GM12878 (cell line): ENCODE results near the gene CCNY. TPM values are rescaled to one million over a fixed set of nuclear protein-coding genes. Genes with fewer than 3 reads are reported as not detected.

Source experiments
- ATAC-seq: fragments of 200-7000 bp; cut with Tn5 transposase; 3 replicates; pipeline ENCODE4 v1.9.1; 2020; ENCODE audit warnings: mild to moderate bottlenecking, moderate library complexity
- BruUV-seq: library from RNA; stranded (reverse); fragments of 400-500 nt; replicated peaks from 2 replicates; lab custom pipeline; 2021; lab: Mats Ljungman, UMichigan
- CTCF ChIA-PET: fragments of 300-600 bp; sonication (Branson Sonifier 250); formaldehyde crosslinking; extraction: SDS; loops from one replicate; lab custom pipeline; 2021; ENCODE audit warnings: inconsistent platforms; lab: Yijun Ruan, JAX
- POLR2A ChIA-PET: fragments of 350-600 bp; formaldehyde crosslinking; extraction: SDS; loops from one replicate; lab custom pipeline; 2021; ENCODE audit warnings: inconsistent platforms; lab: Charles Lee
- RAD21 ChIA-PET: fragments of 300-600 bp; sonication (Branson Sonifier 250); formaldehyde crosslinking; loops from one replicate; lab custom pipeline; 2023; ENCODE audit warnings: antibody characterized with exemption; ENCODE audit not compliant: unreplicated experiment; lab: Charles Lee
- SMC1A ChIA-PET: fragments of 300-600 bp; sonication (Branson Sonifier 250); formaldehyde crosslinking; loops from one replicate; lab custom pipeline; 2023; ENCODE audit not compliant: unreplicated experiment, uncharacterized antibody; lab: Charles Lee
- DNase-seq: peaks from one replicate; pipeline ENCODE4 v3.0.0-alpha.2; 2011; ENCODE audit warnings: low read depth, low spot score
- FAIRE-seq: peaks from 3 replicates; lab custom pipeline; 2011; peaks lifted over from hg19 to GRCh38; lab: Jason Lieb, UNC
- H2AFZ ChIP-seq: 2 replicates; pipeline ENCODE4 v1.6.0; 2011; ENCODE audit warnings: low read depth, low read length, control low read depth; ENCODE audit not compliant: control insufficient read depth
- H3K27ac ChIP-seq: 2 replicates; pipeline ENCODE4 v1.5.1; 2011; ENCODE audit warnings: control low read depth; ENCODE audit not compliant: control insufficient read depth, insufficient read depth
- H3K27me3 ChIP-seq, 2 experiments: replicated peaks in 1 of 2; 2 replicates each; pipeline versions ENCODE4 v1.6.0 to v1.6.1; 2011; ENCODE audit warnings: low read length in 1 of 2; ENCODE audit not compliant: control insufficient read depth in 2 of 2, insufficient read depth in 2 of 2
- H3K36me3 ChIP-seq, 2 experiments: 2 replicates each; pipeline ENCODE4 v1.5.1; 2011; ENCODE audit warnings: low read length in 1 of 2; ENCODE audit not compliant: control insufficient read depth in 2 of 2, insufficient read depth in 2 of 2
- H3K4me1 ChIP-seq: 2 replicates; pipeline ENCODE4 v1.6.1; 2011; ENCODE audit warnings: mild to moderate bottlenecking, low read length, moderate library complexity, mixed read lengths; ENCODE audit not compliant: control insufficient read depth, insufficient read depth
- H3K4me2 ChIP-seq: 2 replicates; pipeline ENCODE4 v1.6.0; 2011; ENCODE audit warnings: control low read depth; ENCODE audit not compliant: control insufficient read depth, insufficient read depth
- H3K4me3 ChIP-seq: fragments of 200-600 bp; sonication (generic); 2 replicates; pipeline ENCODE4 v1.5.1; 2016
- H3K79me2 ChIP-seq: 2 replicates; pipeline ENCODE4 v1.6.0; 2011; ENCODE audit warnings: low read length; ENCODE audit not compliant: control insufficient read depth, insufficient read depth
- H3K9ac ChIP-seq: 2 replicates; pipeline ENCODE4 v1.8.0; 2011; ENCODE audit warnings: low read length, control low read depth, mixed read lengths; ENCODE audit not compliant: control insufficient read depth, insufficient read depth
- H3K9me3 ChIP-seq: replicated peaks from 3 replicates; pipeline ENCODE4 v1.5.1; 2011; ENCODE audit warnings: mild to moderate bottlenecking, low read length; ENCODE audit not compliant: control insufficient read depth, insufficient read depth
- H4K20me1 ChIP-seq: 2 replicates; pipeline ENCODE4 v1.6.0; 2011; ENCODE audit not compliant: control insufficient read depth, insufficient read depth
- BCLAF1 ChIP-seq: fragments of 450-650 bp; IDR thresholded peaks from 2 replicates; pipeline ENCODE4 v1.6.1; 2017; ENCODE audit warnings: antibody characterized with exemption, mild to moderate bottlenecking, moderate library complexity
- BMI1 ChIP-seq: fragments of 450-650 bp; IDR thresholded peaks from 2 replicates; pipeline ENCODE4 v1.6.1; 2016; ENCODE audit warnings: mild to moderate bottlenecking, moderate library complexity, borderline replicate concordance
- BRCA1 ChIP-seq: IDR thresholded peaks from 2 replicates; pipeline ENCODE4 v1.6.1; 2011; ENCODE audit warnings: low read depth, low read length, improper control_type of control experiment
- RBBP5 ChIP-seq: fragments of 200-600 bp; sonication (generic); conservative IDR thresholded peaks from 2 replicates; pipeline ENCODE4 v1.6.1; 2016
- RELB ChIP-seq: fragments of 450-650 bp; IDR thresholded peaks from 2 replicates; pipeline ENCODE4 v1.6.1; 2017; ENCODE audit warnings: low read depth, mild to moderate bottlenecking, moderate library complexity
- RUNX3 ChIP-seq: IDR thresholded peaks from 2 replicates; pipeline ENCODE4 v1.6.1; 2012; ENCODE audit warnings: low read length, inconsistent platforms
- SREBF1 ChIP-seq: IDR thresholded peaks from 2 replicates; pipeline ENCODE4 v1.6.1; 2012; ENCODE audit warnings: mild to moderate bottlenecking, low read length
- WGBS: methylation state at CpG from one replicate; pipeline ENCODE4 v1.1.6; 2016; ENCODE audit warnings: low lambda C conversion rate; ENCODE audit not compliant: insufficient replicate concordance, insufficient coverage; ENCODE audit errors: missing lambda C conversion rate; 5-methylcytosine and 5-hydroxymethylcytosine counted together
- in situ Hi-C: fragments of 300-500 bp; cut with MboI; formaldehyde crosslinking; loops from 9 replicates; pipeline ENCODE4 v1.14.3; 2018; ENCODE audit warnings: mixed read lengths
- intact Hi-C: fragments of 100-400 bp; cut with micrococcal nuclease; formaldehyde crosslinking; loops from one replicate; pipeline ENCODE4 v1.14.2; 2022; ENCODE audit not compliant: unreplicated experiment
- polyA plus RNA-seq, 11 experiments: library from polyadenylated mRNA; depleted of rRNA in 4 of 11; unstranded in 6 of 11; stranded (reverse) in 5 of 11; fragments of >200 nt; fragmentation: Nextera tagmentation in 4 of 11; fragmentation: Illumina TruSeq in 1 of 11; extraction: Ambion mirVana in 4 of 11; extraction: Trizol in 1 of 11; gene quantifications; 1 replicate in 1 of 11; 2 replicates in 10 of 11; pipeline versions ENCODE4 v1.2.1 to v1.2.3, GENCODE V29; 2011 to 2016; ENCODE audit warnings: inconsistent platforms in 2 of 11, missing spikeins in 2 of 11, low read depth in 1 of 11
- total RNA-seq, 4 experiments: library from RNA; depleted of rRNA in 3 of 4; stranded (reverse); fragments of >200 nt in 3 of 4; fragmentation: Illumina TruSeq in 1 of 4; extraction: Trizol in 1 of 4; gene quantifications; 2 replicates each; pipeline versions ENCODE4 v1.2.1 to v1.2.3, GENCODE V29; 2013 to 2021
- TF ChIP-seq, protein P1 (sequence below): IDR thresholded peaks from 2 replicates; pipeline ENCODE4 v1.6.1; 2011; ENCODE audit warnings: low read depth, mild to moderate bottlenecking, low read length, moderate library complexity, borderline replicate concordance; ENCODE audit errors: extremely low read depth

CCNY gene
- total and polyA plus RNA-seq, 10 of the 15 experiments (the other 5 are each of a cell fraction or from before 2014, with no cell fraction given) = 3.6 to 50.0 (median 26.1) TPM

- no peaks in the 10 kb centered on the region for H3K36me3 ChIP-seq
- no peaks in the 10 kb centered on the region for H3K27me3 ChIP-seq
- in situ Hi-C loops = no loop called here
- DNase-seq = no peak
- RAD21 ChIA-PET = interaction anchor here (0.6 kb wide), 1 partner anchor 9 kb away, joined by 3 read pairs; no protein-coding TSS in a partner anchor
- TF ChIP-seq SREBF1 = no peak
- TF ChIP-seq, all 136 proteins: peak for 0
- FAIRE-seq (no peak), ATAC-seq (no peak)
- 89% methylated on average over 11 of the region's 11 CpGs for WGBS
- no peak overlapping the region for H3K4me2 ChIP-seq
- peaks cover 3% of the 10 kb centered on the region; the same call in 1 of the 2 replicates for H4K20me1 ChIP-seq
- ChIA-PET SMC1A (no interaction called here), POLR2A (no interaction called here), CTCF (no interaction called here)
- no peak overlapping the region for H2AFZ ChIP-seq
- H3K79me2 ChIP-seq = peaks cover 10% of the 10 kb centered on the region
- H3K4me1 ChIP-seq = peaks cover 14% of the 10 kb centered on the region
- intact Hi-C loops = no loop called here
- no peak overlapping the region for H3K9ac ChIP-seq
- BruUV-seq = no TSS peak
- H3K4me3 ChIP-seq = no peak overlapping the region
- no peaks in the 10 kb centered on the region for H3K9me3 ChIP-seq
- H3K27ac ChIP-seq = no peak overlapping the region
Measured at GRCh38 chr10:35464825-35465456, 128.6 kb downstream of the CCNY start.

DNA sequence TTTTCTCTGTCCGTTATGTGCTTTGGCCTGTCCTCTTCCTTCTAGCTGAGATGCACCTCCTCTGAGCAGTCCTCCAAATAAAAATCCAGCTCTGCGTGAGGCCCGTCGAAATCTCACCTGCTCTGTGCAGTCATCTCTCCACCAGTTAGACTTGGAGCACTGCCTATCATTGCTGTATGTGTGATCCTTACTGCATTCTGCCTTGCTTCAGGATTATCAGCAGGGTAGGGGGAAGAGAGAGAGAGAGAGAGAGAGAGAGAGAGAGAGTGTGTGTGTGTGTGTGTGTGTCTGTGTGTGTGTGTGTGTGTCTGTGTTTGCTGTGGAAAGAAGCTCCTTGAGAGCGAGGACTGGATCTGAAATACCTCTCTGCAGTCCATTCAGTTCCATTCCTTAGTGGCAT is 129.4 kb downstream of the CCNY start:
- Histone ChIP-seq H3K9me3 (no peaks in the 10 kb centered on the region), H3K36me3 (no peaks in the 10 kb centered on the region), H2AFZ (no peak overlapping the region), H3K4me1 (peaks cover 14% of the 10 kb centered on the region), H3K27ac (no peak overlapping the region), H4K20me1 (peaks cover 3% of the 10 kb centered on the region; the same call in 1 of the 2 replicates), H3K4me2 (no peak overlapping the region), H3K4me3 (no peak overlapping the region), H3K79me2 (peaks cover 10% of the 10 kb centered on the region), H3K9ac (no peak overlapping the region), H3K27me3 (no peaks in the 10 kb centered on the region)
- ChIA-PET POLR2A (no interaction called here), SMC1A (no interaction called here), RAD21 (no interaction called here), CTCF (no interaction called here)
- BruUV-seq = no TSS peak
- TF ChIP-seq RELB = no peak
- TF ChIP-seq RBBP5 = no peak
- no peak for TF ChIP-seq BRCA1
- TF ChIP-seq, protein P1, sequence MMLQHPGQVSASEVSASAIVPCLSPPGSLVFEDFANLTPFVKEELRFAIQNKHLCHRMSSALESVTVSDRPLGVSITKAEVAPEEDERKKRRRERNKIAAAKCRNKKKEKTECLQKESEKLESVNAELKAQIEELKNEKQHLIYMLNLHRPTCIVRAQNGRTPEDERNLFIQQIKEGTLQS = no peak
- TF ChIP-seq BCLAF1 = no peak
- TF ChIP-seq RUNX3 = no peak
- no peak for TF ChIP-seq BMI1
- ATAC-seq (no peak), DNase-seq (no peak), FAIRE-seq (no peak)
- intact Hi-C loops = no loop called here
- WGBS = 73% methylated on average over 3 of the region's 5 CpGs
- in situ Hi-C loops = no loop called here
